NK-92 treated with Interleukin-12 subunit alpha and Interleukin-12 subunit beta, amount 100 ng/mL, for 24 hours (cell line): ENCODE measurements around the gene IFNG.

Experiments
- DNase-seq: peaks from one replicate; lab custom pipeline; 2025; lab: John Stamatoyannopoulos, UW

The IFNG gene

GRCh38 chr12:68115281-68115680 is 44.3 kb downstream of the IFNG start:
- no peak for DNase-seq

GRCh38 chr12:68114606-68115005 is 44.9 kb downstream of the IFNG start:
- no peak for DNase-seq

GRCh38 chr12:68113644-68114043 is 45.9 kb downstream of the IFNG start:
- DNase-seq, result no peak

- no peak for DNase-seq
Observed at GRCh38 chr12:68111995-68112394, 47.5 kb downstream of the IFNG start.

- no peak for DNase-seq
Observed at GRCh38 chr12:68109444-68110217, 49.9 kb downstream of the IFNG start.

- peak; percentile 24 for DNase-seq
Observed at GRCh38 chr12:68109001-68109400, 50.5 kb downstream of the IFNG start.

- DNase-seq, result no peak
Observed at GRCh38 chr12:68106660-68107059, 52.9 kb downstream of the IFNG start.

GRCh38 chr12:68106160-68106559 is 53.4 kb downstream of the IFNG start:
- no peak for DNase-seq
